Measurements from ENCODE around the gene KCNJ12.
"Not testable (repeated sequence)": the region's sequence is repeated elsewhere in the genome, so short reads cannot be mapped to it uniquely, and the experiment has no call there.

GRCh38 chr17:21429921-21430628 lies 53.9 kb downstream of the KCNJ12 start:
- TF ChIP-seq POLR2A, CTCF (IDR thresholded peaks at IDR 0.05): not testable (repeated sequence)

Measured in Peyer's patch (tissue), 4 donors.